ENCODE data around the gene JPH3. TPM values are rescaled to one million over a fixed set of nuclear protein-coding genes. Genes with fewer than 3 reads are reported as not detected.

JPH3 gene
- total RNA-seq, 1 donor from 2014 or later, result 3.1 TPM

DNA sequence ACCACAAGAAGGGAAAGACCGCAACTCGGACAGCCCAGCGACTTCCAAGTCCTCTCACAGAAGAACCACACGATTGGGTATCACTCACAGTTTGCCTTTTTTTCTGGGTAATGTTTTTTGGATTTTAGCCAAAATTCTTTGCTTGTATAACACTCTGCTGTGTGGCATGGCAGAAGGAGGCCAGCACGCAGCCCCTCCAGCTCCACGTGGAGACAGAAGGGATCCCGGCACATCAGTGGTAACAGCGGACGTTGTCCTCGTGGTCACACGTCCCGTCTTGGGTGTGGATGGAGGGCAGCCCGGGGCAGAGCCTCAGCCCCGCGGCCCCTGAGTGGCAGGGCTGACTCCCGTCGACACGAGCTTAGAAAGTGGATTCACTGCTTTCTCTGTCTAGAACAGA is 94.4 kb downstream of the JPH3 start:
- no peak for DNase-seq (ENCODE audit: low spot score)

DNA sequence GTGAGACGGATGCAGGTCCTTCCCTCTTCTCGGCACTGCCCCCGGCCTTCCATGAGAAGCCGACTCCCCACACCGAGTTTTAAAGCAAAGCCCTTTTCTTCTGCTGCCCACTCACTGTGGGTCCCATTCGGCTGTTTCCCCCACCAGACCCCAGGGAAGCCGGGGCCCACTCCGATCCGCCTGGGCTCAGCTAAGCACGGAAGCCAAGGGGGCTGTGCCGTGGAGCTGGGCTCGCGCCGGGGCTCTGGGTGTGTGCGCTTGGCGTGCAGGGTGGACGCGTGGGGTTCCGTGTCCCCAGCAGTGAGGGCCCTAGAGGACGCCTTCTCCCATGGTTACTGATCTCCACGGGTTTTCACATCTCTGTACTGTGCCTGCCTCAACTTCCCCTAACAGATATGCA is 94.9 kb downstream of the JPH3 start:
- DNase-seq (ENCODE audit: low spot score), result no peak

DNA sequence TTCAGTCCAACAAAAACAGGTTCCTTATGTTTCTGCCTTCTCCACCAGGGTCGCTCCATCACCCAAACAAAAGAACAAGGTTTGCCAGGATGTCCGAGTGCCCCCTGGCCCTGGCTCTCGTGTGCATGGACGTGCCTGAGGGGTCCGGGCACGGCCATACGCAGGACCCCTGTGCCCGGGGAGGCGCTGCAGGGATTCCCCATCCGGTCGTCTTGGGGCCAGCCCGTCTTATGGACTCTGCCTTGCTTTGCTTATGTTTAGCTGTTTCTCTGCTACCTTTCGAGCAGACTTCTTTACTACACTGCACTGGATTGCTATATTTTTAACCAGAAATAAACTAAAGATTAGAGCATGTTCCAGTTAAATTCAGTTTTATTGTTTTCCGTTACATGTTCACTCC is 95.5 kb downstream of the JPH3 start:
- DNase-seq (ENCODE audit: low spot score), result no peak

DNA sequence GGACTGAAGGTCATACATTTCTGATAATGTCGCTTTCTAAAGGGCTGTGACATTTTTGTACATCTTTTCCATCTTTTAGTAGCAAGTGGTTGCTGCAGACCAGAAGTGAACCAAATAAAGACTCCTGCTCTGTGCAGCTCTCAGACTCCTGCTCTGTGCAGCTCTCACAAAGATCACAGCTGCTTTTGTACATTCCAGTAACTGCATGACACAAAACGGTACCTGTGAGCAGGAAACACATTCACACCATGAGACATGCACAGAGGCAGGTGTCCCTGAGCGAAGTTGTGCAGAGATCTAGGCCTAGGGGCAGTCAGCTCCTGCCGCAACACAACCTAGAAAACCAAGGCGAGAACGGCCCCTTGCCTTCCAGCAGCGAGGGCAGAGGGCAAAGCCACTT is 95.9 kb downstream of the JPH3 start:
- DNase-seq (ENCODE audit: low spot score), result no peak

DNA sequence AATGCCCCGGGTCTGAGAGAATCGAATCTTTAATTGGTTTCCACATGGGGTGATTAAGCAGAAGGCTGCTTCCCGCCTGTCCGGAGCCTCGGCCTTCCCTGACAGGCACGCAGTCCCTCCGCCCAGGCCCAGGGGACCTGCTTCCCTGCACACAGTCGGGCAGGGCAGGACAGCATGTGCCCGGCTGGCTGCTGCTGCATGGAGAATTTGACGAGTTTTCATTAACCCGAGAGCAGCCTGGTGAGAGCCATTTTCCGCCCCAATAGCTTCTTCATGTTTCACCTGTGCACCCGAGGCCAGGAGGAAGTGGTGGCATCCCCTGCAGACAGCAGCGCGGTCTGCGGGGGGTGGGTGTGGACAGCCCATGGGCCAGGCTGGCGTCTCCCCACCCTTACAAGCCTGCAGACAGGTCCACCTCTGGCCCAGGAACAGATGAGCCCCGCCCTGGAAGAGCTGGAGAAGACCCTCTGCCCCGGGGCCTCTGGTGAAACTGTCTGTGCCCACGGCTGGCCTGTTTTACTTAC is 96.4 kb downstream of the JPH3 start:
- DNase-seq (ENCODE audit: low spot score), result no peak

DNA sequence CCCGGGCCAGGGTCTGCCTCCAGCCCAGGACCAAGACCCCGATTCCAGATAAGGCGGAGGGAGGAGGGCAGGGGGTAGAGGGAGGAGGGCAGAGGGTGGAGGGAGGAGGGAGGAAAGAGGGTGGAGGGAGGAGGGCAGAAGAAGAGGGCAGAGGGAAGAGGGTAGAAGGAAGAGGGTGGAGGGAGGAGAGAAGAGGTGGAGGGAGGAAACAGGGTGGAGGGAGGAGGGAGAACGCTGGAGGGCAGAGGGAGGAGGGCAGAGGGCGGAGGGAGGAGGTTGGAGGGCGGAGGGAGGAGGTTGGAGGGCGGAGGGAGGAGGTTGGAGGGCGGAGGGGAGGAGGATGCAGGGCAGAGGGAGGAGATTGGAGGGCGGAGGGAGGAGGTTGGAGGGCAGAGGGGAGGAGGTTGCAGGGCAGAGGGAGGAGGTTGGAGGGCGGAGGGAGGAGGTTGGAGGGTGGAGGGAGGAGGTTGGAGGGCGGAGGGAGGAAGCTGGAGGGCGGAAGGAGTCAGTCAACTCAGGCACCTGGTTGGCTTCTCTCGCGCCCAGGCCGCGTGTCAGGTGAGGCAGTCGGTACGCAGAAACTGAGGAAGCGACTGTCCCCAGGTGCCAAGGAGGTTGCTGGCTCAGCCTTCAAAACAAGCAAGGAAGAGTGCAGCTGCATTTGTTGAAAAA is 98.2 kb downstream of the JPH3 start:
- DNase-seq (ENCODE audit: low spot score), result no peak

DNA sequence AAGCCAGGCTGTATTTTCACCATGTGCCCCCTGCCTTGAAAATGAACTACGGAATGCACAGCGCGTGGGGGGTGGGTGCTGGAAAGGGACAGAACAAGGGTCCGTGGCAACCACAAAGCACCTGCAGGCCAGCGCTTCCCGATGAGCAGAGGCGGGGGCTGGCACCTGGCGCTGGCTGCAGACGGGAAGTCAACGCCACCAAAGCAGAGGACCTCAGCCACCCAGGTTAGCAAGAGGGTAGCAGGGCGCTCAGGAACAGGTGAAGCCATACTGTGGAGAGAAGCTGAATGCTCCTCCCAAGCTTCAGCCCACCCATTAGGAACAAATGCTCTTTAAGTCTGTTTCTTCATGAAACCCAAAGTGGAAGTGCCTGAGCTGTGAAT is 98.8 kb downstream of the JPH3 start:
- DNase-seq (ENCODE audit: low spot score), result no peak

DNA sequence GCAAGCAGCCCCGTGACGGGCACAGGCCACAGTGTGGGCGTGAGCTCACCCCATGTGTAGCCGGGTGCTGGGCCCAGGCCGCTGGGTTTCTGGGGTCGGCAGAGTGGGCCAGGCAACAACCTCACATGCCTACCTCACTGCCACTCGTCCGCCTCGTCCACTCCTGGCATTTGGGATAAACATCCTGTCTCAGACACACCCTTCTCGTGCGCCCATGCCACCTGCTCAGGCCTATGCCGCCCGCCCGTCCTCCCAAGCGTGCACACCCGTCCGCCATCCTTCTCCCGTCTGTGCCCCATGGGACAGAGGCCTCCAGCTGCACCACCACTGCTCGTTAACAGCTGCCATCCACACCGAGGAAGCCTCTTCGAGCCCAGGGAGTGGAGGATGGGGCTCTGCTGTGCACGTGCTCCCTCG is 99.2 kb downstream of the JPH3 start:
- DNase-seq (ENCODE audit: low spot score), result no peak

DNA sequence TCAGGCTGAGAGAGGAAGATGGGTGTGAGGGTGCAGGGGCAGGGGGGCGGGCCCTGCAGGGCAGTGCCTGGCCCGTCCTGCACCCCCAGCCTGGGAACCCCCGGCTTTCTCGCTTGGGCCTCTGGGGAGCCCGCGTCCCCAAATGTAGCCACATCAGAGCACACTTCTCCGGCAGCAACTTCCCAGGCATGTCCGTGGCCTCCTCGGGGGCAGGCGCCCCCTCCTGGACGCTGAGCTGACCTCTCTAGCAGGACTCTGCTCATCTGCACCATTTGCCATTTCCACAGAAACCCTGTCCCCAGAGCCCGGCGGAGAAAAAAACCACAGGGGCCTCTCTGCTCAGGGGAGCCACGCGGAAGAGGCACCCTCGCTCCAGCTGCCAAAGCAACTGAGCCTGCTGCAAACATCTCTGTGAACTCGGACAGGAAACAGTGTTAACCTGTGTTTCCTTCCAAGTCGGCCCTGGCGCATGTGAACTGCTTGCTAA is 100.1 kb downstream of the JPH3 start:
- no peak for DNase-seq (ENCODE audit: low spot score)

DNA sequence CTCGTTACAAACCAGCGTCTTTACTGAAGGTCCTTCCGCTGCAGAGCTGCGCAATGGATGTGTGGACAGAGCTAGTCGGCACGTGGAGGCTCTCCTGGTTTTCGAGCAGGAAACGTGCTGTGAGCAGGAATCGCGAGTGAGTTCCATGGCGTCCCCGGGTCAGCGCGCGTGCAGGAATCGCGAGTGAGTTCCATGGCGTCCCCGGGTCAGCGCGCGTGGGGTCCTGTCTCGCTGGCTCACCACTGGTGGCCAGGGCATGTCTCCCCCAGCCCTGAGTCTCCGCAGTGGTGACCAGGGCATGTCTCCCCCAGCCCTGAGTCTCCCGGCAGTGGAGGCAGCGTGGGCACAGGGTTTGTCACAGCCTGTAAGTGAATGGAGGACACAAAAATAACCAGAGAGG is 100.8 kb downstream of the JPH3 start:
- DNase-seq (ENCODE audit: low spot score), result no peak

DNA sequence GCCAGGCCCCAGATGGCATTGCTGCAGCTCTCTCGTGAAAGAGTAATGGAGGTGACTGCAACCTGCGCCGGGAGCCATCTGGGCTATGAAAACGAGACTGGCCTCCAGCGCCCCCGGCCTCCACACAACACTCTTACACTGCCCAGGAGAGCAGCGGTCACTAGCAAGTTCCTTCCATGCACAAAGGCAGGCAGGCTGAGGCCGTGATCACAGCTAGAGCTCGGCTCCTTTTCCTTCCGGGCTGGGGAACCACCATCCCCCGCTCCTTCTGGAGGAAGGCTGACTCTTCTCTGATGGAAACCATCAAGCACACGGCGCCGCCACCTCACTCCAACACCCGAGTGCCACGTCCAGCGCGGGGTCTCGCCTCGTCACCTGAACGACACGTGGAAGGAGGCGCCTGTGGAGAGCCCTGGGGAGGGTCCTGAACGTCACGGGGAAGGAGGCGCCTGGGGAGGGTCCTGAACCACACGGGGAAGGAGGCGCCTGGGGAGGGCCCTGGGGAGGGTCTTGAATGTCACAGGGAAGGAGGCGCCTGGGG is 101.6 kb downstream of the JPH3 start:
- no peak for DNase-seq (ENCODE audit: low spot score)

DNA sequence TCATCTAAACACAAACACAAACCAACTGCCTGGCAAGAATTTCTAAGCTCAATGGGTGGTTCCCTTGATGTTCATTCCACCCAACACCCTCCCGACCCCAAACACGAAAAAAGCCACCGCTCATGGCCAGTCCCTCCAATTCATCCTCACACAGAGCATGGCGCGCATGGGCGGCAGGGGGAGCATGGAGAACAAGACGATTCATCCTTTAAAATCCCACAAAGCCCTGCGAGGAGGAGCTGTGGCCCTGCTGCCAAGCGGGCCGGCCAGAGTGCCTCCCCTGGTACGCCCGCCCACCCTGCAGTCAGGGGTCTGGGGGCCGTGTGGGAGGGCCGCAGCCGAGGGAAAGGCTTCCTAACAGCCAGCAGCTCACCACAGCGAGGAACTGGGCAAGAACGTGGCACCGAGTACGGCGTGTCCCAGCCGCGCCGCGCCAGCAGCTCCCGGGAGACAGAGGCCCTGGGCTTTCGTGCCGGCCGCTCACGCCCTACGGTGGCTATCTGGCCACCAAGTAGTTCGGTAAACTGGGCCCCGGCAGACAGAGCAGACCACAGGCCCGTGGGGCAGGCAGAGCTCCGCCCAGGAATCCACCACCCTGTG is 102.5 kb downstream of the JPH3 start:
- no peak for DNase-seq (ENCODE audit: low spot score)

DNA sequence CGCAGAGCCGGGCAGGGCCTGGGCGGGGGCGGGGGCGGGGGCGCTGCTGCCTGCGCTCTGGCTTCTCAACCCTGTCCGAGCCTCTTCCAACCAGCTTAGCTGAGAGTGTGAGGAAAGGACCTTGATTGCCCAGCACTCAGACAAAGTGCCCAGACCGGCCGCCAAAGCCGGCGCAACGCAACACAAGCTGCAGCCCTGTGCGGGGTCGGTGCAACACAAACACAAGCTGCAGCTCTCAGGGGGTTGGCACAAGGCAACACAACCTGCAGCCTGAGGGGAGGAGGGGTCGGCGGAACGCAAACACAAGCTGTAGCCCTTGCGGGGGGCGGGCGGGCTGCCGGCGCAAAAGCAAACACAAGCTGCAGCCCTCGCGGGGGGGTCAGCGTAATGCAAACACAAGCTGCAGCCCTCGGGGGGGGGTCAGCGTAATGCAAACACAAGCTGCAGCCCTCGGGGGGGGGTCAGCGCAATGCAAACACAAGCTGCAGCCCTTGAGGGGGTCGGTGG is 103.5 kb downstream of the JPH3 start:
- no peak for DNase-seq (ENCODE audit: low spot score)

DNA sequence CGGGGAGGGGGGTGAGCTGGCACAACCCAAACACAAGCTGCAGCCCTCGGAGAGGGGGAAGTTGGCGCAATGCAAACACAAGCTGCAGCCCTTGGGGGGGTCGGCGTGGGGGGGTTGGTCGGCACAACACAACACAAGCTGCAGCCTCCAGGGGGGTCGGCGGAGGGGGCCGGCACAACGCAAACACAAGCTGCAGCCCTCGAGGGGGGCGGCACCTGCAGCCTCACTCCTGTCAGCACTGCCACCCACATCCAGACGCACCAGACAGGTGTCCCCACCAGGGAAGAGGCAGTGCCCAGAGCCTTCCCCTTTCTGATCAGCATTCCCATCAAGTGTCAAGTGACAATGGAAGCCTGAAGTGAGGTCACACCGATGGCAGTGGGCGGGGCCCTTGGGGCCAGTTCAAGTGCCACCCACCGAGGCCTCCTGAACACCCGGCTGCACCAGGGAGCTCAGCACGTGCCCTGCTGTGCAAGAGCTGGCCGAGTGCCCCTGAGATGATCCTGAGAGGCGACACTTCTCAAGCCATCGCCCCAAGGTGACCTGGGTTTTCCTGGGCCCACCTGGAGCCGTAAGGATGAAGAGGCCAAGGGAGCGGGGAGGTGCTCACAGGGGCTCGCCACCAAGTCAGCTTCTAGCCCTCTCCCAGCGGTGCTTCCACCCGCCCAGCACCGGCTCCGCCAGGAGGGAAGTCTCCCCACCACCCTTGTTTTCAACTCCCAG is 104.1 kb downstream of the JPH3 start:
- no peak for DNase-seq (ENCODE audit: low spot score)

DNA sequence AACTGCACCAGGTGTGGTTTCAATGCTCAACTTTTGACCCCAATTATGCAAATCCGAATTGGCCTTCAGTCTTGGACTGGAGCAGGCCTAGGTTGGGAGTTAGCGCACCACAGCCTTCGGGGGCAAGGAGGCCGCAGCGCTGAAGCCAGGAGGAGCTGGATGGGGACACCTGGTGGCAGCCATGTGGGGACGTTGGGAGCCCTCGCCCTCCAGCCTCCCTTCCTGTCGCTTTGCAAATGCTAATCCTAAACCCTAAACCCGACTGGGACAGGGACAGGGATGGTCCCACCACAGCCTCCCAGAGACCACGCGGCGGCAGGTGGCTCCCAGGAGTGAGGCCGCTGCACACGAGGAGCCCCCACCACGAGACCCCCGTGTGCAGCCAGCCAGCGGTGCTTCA is 104.8 kb downstream of the JPH3 start:
- DNase-seq (ENCODE audit: low spot score), result no peak

DNA sequence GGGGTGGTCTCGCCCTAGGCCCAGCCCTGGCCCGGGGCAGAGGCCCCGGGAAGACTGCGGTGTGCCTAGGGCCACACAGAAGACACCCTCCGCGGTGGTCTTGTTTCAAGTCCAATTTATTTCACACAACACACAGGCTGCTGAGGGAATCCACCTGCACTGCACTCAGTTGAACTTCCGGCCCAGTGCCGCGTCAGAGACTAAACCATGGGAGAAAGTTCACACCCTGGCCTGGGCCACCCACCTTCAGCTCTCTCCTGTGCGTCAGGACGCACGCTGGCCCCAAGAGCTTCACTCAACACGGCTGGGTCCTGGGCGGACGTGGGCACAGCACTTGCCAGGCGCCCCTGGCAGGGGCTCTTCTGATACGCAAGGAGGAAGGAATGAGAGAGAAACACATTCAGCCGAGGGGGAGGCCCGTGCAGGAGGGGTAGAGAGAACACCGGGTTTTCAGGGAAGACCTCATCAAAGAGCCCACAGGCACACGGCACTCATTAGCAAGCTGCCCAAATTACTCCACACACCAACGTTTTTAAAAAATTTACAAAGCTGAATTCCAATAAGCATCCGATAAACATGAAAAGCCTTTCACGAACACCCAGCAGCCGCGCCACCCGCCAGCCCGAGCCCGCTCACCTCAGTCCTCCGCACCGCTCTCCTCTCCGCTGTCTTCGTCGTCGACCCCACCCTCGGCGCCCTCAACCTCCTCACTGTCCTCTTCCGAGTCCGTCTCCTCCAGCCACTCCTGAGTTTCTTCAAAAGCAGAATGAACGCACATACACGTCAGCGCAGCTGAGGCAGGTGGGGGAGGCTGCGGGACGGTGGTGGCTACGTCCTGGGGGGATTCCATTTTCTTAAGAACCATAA is 105.6 kb downstream of the JPH3 start:
- no peak for DNase-seq (ENCODE audit: low spot score)

DNA sequence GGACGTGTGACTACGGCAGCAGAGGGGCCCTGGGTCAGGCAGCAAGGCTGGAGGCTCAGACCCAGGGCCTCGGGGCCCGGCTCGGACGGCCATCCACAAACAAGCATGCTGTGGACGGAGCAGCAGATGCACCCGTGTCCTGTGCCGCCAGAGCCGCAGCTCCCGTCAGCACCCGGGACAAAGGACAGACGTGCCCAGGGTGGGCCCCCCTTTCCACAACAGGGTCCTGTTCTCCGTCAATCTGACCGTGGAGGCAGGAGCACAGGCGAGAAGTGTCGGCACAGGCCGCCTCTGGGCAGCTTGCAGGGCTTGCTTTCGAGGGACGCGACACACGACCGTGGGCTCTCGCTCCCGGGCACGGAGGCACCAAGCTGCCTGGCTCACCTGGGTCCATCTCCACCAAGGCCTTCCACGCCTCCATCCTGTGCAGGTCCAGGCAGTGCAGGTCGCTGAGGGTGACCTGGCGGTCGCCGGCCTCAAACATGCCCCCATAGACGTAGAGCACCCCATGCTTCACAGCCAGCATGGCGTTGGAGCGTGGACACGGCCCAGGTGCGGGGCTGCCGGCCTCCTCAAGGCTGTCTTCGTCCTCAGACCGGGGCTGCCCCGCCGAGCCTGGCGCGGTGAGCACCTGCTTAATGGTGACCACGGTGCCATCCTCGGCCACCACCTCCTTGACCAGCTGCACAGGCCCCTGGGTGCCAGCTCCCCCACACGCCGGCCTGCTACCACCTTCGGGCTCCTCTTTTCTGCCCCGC is 106.8 kb downstream of the JPH3 start:
- DNase-seq (ENCODE audit: low spot score), result no peak

DNA sequence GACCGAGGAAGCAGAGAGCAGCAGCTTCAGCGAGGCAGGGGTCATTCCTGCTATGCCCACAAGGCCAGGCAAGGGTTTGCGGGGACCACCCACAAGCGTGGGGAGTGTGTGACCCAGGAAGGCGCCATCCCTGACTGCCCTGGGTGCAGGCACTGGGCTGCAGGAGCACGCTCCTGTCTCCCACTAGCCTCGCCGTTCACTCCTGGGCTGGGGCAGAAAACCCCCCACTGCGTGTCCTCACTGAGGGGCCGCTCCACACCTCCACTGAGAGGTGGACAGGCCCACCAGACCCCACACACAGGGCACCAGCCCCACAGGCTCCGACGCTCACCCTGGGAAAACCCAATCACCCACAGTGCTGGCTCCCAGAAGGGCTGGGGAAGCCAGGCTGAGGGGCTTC is 107.4 kb downstream of the JPH3 start:
- DNase-seq (ENCODE audit: low spot score), result no peak

DNA sequence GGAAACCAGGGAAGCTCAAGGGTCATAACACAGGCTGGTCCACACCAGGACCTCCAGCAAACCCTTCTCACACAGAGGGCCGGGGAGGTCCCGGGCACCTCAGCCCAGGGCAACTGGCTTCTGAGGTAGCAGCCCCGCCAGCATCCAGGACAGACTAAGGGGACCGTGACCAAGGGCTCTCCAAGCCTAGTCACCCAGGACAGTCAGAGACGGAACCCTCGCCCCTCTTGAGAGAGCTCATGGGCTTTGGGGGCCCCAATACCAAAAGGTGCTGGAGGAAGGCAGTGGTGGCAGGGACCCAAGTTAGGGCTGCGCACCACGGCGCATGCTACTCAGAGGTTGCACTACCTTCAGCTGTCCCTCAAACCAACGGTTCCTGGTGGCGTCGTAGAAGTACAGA is 108.6 kb downstream of the JPH3 start:
- DNase-seq (ENCODE audit: low spot score), result no peak

DNA sequence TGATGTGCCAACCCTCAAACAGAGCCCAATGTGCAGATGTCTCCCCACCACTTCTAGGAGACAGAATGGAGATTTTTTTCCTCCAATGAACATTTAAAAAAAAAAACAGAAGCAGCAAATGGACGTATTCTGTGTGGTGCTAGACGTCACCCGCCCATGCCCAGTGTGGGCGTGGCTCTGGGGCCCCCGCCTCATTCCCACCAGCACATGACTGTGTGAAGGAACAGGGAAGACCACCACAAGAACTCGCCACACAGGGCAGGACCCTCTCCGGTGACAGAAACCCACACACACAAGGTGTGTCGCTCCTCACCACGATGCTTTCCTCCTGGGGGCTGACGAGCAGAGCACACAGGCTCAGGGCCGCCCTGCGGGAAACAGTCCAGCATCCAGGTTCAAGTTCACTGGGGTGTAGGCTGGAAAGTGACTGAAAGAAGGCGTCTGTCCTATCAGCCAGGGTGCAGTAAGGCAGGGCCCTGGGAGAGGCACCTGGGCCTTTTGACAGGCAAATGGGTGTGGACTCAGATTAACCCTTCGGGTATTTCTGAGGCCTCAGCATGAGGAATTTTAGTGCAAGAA is 110.0 kb downstream of the JPH3 start:
- no peak for DNase-seq (ENCODE audit: low spot score)
